ENCODE results near the gene SLC34A3. TPM values are rescaled to one million over a fixed set of nuclear protein-coding genes. Genes with fewer than 3 reads are reported as not detected.

The SLC34A3 gene
- total and polyA plus RNA-seq, 2 of the 8 experiments (the other 6 are each of a cell fraction or from before 2014, with no cell fraction given) = 0.08 TPM; not detected in 1

GRCh38 chr9:137231372-137232039 lies 805 bp downstream of the SLC34A3 start:
- WGBS, 2 experiments (ENCODE audit: extremely low coverage in 1 of 2, insufficient coverage in 1 of 2, insufficient read length in 1 of 2, insufficient replicate concordance in 2 of 2, low coverage in 1 of 2, low lambda C conversion rate in 2 of 2, missing lambda C conversion rate in 1 of 2) = 87% methylated on average over 17 of the region's 23 CpGs; no CpG with 5 or more reads in 1 of the 2 experiments
- no peaks in the 10 kb centered on the region for H3K79me1 ChIP-seq (ENCODE audit: low read depth, low read length)
- H3K36me3 ChIP-seq (ENCODE audit: control insufficient read depth in 2 of 4, insufficient read depth in 4 of 4, low read length in 3 of 4) = no peaks in the 10 kb centered on the region
- H3K9ac ChIP-seq (replicated peaks in 1 of 4; ENCODE audit: extremely low read depth in 1 of 4, low read depth in 3 of 4, low read length in 3 of 4) = no peak overlapping the region
- peaks cover 0 to 16% (median 4%) of the 10 kb centered on the region in 4 experiments; a peak in 5 of 7 replicates for H3K4me1 ChIP-seq (replicated peaks in 1 of 4; ENCODE audit: control insufficient read depth in 3 of 4, insufficient read depth in 4 of 4, low read length in 3 of 4)
- no peak overlapping the region for H3K56ac ChIP-seq (replicated peaks; ENCODE audit: insufficient read length, low read depth, low read length)
- H2AK5ac ChIP-seq (ENCODE audit: low read depth, low read length) = no peak overlapping the region
- POLR2A ChIA-PET (ENCODE audit: partially characterized antibody) = interaction anchor here (0.7 to 69.9 kb wide), 4 partner anchors 9 to 25 kb away, joined by 3 to 1462 read pairs (median 5); partner anchors contain the start of genes NELFB, STPG3, TOR4A and TUBB4B
- H2BK120ac ChIP-seq (replicated peaks; ENCODE audit: low read depth, low read length) = no peak overlapping the region
- H2AFZ ChIP-seq (ENCODE audit: low read length) = no peak overlapping the region
- no peak overlapping the region for H4K5ac ChIP-seq (ENCODE audit: insufficient read length, low read depth, low read length)
- H3K14ac ChIP-seq (ENCODE audit: insufficient read length) = no peak overlapping the region
- no peak overlapping the region for H2BK15ac ChIP-seq (ENCODE audit: low read length)
- no peak overlapping the region for H4K91ac ChIP-seq (replicated peaks; ENCODE audit: insufficient read length, low read length)
- no peak overlapping the region for H3K18ac ChIP-seq (ENCODE audit: extremely low read depth, low read length)
- FAIRE-seq (no peak), DNase-seq (ENCODE audit: low read depth in 1 of 2, low spot score in 2 of 2) (no peak)
- peak overlapping the region; percentile 71 for H4K8ac ChIP-seq (ENCODE audit: extremely low read depth, insufficient read depth, low read length)
- CTCF ChIA-PET (ENCODE audit: partially characterized antibody) = interaction anchor here (0.8 to 20.2 kb wide), 5 partner anchors 11 to 202 kb away, joined by 3 to 204 read pairs (median 5); partner anchors contain the start of genes ANAPC2 and SSNA1
- H3K4me3 ChIP-seq (ENCODE audit: extremely low read depth in 1 of 4, insufficient read depth in 2 of 4, low read depth in 3 of 4, low read length in 4 of 4) = no peak overlapping the region
- no peak overlapping the region for H3K27ac ChIP-seq (ENCODE audit: low read depth, low read length)
- H3K9me3 ChIP-seq (ENCODE audit: insufficient read depth in 2 of 2, low read depth in 1 of 2, low read length in 1 of 2) = no peaks in the 10 kb centered on the region
- no peak overlapping the region for H2BK20ac ChIP-seq (ENCODE audit: low read length)
- no peak overlapping the region for H3K4me2 ChIP-seq (ENCODE audit: insufficient read depth in 1 of 2, low read depth in 2 of 2, low read length in 2 of 2)
- no peak overlapping the region for H3K4ac ChIP-seq (replicated peaks; ENCODE audit: insufficient read length, low read depth, low read length)
- no peaks in the 10 kb centered on the region for H3K23me2 ChIP-seq (ENCODE audit: low read depth, low read length)
- no peak overlapping the region for H2BK12ac ChIP-seq (ENCODE audit: low read depth, low read length)
- no peaks in the 10 kb centered on the region for H3K79me2 ChIP-seq (ENCODE audit: control insufficient read depth in 1 of 2, insufficient read depth in 2 of 2, low read length in 2 of 2)
- no peak overlapping the region for H3K23ac ChIP-seq (ENCODE audit: insufficient read length)
- H3K27me3 ChIP-seq (replicated peaks in 1 of 4; ENCODE audit: control insufficient read depth in 3 of 4, extremely low read depth in 1 of 4, insufficient read depth in 3 of 4, low read length in 3 of 4) = no peaks in the 10 kb centered on the region; a peak in 1 of 7 replicates
- H4K20me1 ChIP-seq (replicated peaks in 1 of 2; ENCODE audit: control insufficient read depth in 1 of 2, insufficient read depth in 2 of 2, low read length in 2 of 2) = peaks cover 0 to 1% of the 10 kb centered on the region in 2 experiments
- no peak overlapping the region for H2BK5ac ChIP-seq (ENCODE audit: low read depth, low read length)
- TF ChIP-seq RFX5 (IDR thresholded peaks at IDR 0.05; ENCODE audit: borderline replicate concordance, low read depth, low read length) = no peak
- no peak for TF ChIP-seq TAF1 (IDR thresholded peaks at IDR 0.05; ENCODE audit: low read depth, low read length)
- no peak for TF ChIP-seq CTBP2 (IDR thresholded peaks at IDR 0.05; ENCODE audit: borderline replicate concordance, insufficient read depth, insufficient read length, low read length)
- no peak for TF ChIP-seq CBX8 (IDR thresholded peaks at IDR 0.05; ENCODE audit: borderline replicate concordance, low read depth, low read length)
- no peak for TF ChIP-seq E2F6 (IDR thresholded peaks at IDR 0.05)
- TF ChIP-seq SUZ12 (IDR thresholded peaks at IDR 0.05; ENCODE audit: low read length) = no peak
- no peak for TF ChIP-seq CBX5 (IDR thresholded peaks at IDR 0.05; ENCODE audit: low read depth, low read length)
- no peak for TF ChIP-seq RAD21 (IDR thresholded peaks at IDR 0.05 in 1 of 2, conservative IDR thresholded peaks at IDR 0.05 in 1 of 2; ENCODE audit: low read depth in 2 of 2, low read length in 2 of 2)
- no peak for TF ChIP-seq EGR1 (IDR thresholded peaks at IDR 0.05; ENCODE audit: borderline replicate concordance, low read depth, low read length)
- no peak for TF ChIP-seq SRF (IDR thresholded peaks at IDR 0.05; ENCODE audit: low read depth, low read length)
- TF ChIP-seq KDM5A (IDR thresholded peaks at IDR 0.05; ENCODE audit: low read length) = no peak

Measured in H1 (cell line).